Activated naive CD4-positive, alpha-beta T cell treated with anti-CD3 and anti-CD28 coated beads, Interleukin-2, amount 50 U/mL, for 24 hours (primary cell): ENCODE data around the gene GLYR1.

Experiments
- H3K27ac Mint-ChIP-seq: one replicate; pipeline ENCODE4 v1.8.0; 2021; ENCODE audit warnings: mild to moderate bottlenecking, mixed read lengths
- H3K27me3 Mint-ChIP-seq: one replicate; pipeline ENCODE4 v1.8.0; 2021; ENCODE audit warnings: mixed read lengths
- H3K36me3 Mint-ChIP-seq: one replicate; pipeline ENCODE4 v1.8.0; 2021; ENCODE audit warnings: mixed read lengths
- H3K4me1 Mint-ChIP-seq: one replicate; pipeline ENCODE4 v1.8.0; 2021; ENCODE audit warnings: mixed read lengths
- H3K4me3 Mint-ChIP-seq: one replicate; pipeline ENCODE4 v1.8.0; 2021; ENCODE audit warnings: mild to moderate bottlenecking, mixed read lengths
- H3K9me3 Mint-ChIP-seq: one replicate; pipeline ENCODE4 v1.8.0; 2021; ENCODE audit warnings: mixed read lengths

Gene GLYR1

GRCh38 chr16:4866586-4866985 lies 19.5 kb upstream of the GLYR1 start:
- Mint-ChIP-seq H3K9me3 (no peaks in the 10 kb centered on the region), H3K27me3 (no peaks in the 10 kb centered on the region), H3K4me3 (no peak overlapping the region), H3K27ac (no peak overlapping the region), H3K4me1 (peaks cover 33% of the 10 kb centered on the region), H3K36me3 (peaks cover 1% of the 10 kb centered on the region)

GRCh38 chr16:4865231-4865860 lies 18.3 kb upstream of the GLYR1 start:
- H3K9me3 Mint-ChIP-seq = no peaks in the 10 kb centered on the region
- H3K4me1 Mint-ChIP-seq = peaks cover 37% of the 10 kb centered on the region
- H3K36me3 Mint-ChIP-seq = peaks cover 3% of the 10 kb centered on the region
- H3K27ac Mint-ChIP-seq = no peak overlapping the region
- no peak overlapping the region for H3K4me3 Mint-ChIP-seq
- H3K27me3 Mint-ChIP-seq = no peaks in the 10 kb centered on the region

GRCh38 chr16:4864728-4865127 lies 17.6 kb upstream of the GLYR1 start:
- Mint-ChIP-seq H3K27ac (peak overlapping the region; percentile 4), H3K4me1 (peaks cover 37% of the 10 kb centered on the region), H3K36me3 (peaks cover 4% of the 10 kb centered on the region), H3K9me3 (no peaks in the 10 kb centered on the region), H3K27me3 (no peaks in the 10 kb centered on the region), H3K4me3 (no peak overlapping the region)

GRCh38 chr16:4862639-4863038 lies 15.6 kb upstream of the GLYR1 start:
- peaks cover 13% of the 10 kb centered on the region for H3K36me3 Mint-ChIP-seq
- no peaks in the 10 kb centered on the region for H3K9me3 Mint-ChIP-seq
- no peaks in the 10 kb centered on the region for H3K27me3 Mint-ChIP-seq
- no peak overlapping the region for H3K4me3 Mint-ChIP-seq
- peaks cover 37% of the 10 kb centered on the region for H3K4me1 Mint-ChIP-seq
- H3K27ac Mint-ChIP-seq = no peak overlapping the region

- peaks cover 11% of the 10 kb centered on the region for H3K36me3 Mint-ChIP-seq
- H3K4me3 Mint-ChIP-seq = no peak overlapping the region
- no peaks in the 10 kb centered on the region for H3K9me3 Mint-ChIP-seq
- H3K27ac Mint-ChIP-seq = no peak overlapping the region
- peaks cover 27% of the 10 kb centered on the region for H3K4me1 Mint-ChIP-seq
- no peaks in the 10 kb centered on the region for H3K27me3 Mint-ChIP-seq
Measured at GRCh38 chr16:4860727-4861342, 13.7 kb upstream of the GLYR1 start.

GRCh38 chr16:4859900-4860255 lies 12.8 kb upstream of the GLYR1 start:
- Mint-ChIP-seq H3K36me3 (peaks cover 11% of the 10 kb centered on the region), H3K27ac (no peak overlapping the region)

GRCh38 chr16:4859190-4859899 lies 12.3 kb upstream of the GLYR1 start:
- peaks cover 21% of the 10 kb centered on the region for H3K4me1 Mint-ChIP-seq
- no peaks in the 10 kb centered on the region for H3K9me3 Mint-ChIP-seq
- H3K4me3 Mint-ChIP-seq = no peak overlapping the region
- peaks cover 11% of the 10 kb centered on the region for H3K36me3 Mint-ChIP-seq
- no peak overlapping the region for H3K27ac Mint-ChIP-seq
- H3K27me3 Mint-ChIP-seq = no peaks in the 10 kb centered on the region

More at GRCh38 chr16:4859900-4860255, 12.8 kb upstream of the GLYR1 start:
- H3K27me3 Mint-ChIP-seq = no peaks in the 10 kb centered on the region
- no peak overlapping the region for H3K4me3 Mint-ChIP-seq
- H3K4me1 Mint-ChIP-seq = peaks cover 26% of the 10 kb centered on the region
- H3K9me3 Mint-ChIP-seq = no peaks in the 10 kb centered on the region

GRCh38 chr16:4855804-4856203 lies 8.7 kb upstream of the GLYR1 start:
- Mint-ChIP-seq H3K4me1 (peaks cover 19% of the 10 kb centered on the region), H3K27me3 (no peaks in the 10 kb centered on the region), H3K27ac (no peak overlapping the region), H3K9me3 (no peaks in the 10 kb centered on the region), H3K4me3 (no peak overlapping the region), H3K36me3 (peaks cover 14% of the 10 kb centered on the region)

GRCh38 chr16:4855371-4855770 lies 8.3 kb upstream of the GLYR1 start:
- Mint-ChIP-seq H3K9me3 (no peaks in the 10 kb centered on the region), H3K36me3 (peaks cover 14% of the 10 kb centered on the region), H3K27ac (no peak overlapping the region), H3K27me3 (no peaks in the 10 kb centered on the region), H3K4me1 (peaks cover 23% of the 10 kb centered on the region), H3K4me3 (no peak overlapping the region)

GRCh38 chr16:4852221-4852872 lies 5.3 kb upstream of the GLYR1 start:
- peaks cover 47% of the 10 kb centered on the region for H3K4me1 Mint-ChIP-seq
- no peak overlapping the region for H3K27ac Mint-ChIP-seq

GRCh38 chr16:4850211-4850610 lies 3.1 kb upstream of the GLYR1 start:
- Mint-ChIP-seq H3K27ac (no peak overlapping the region), H3K36me3 (peaks cover 11% of the 10 kb centered on the region), H3K4me1 (peaks cover 58% of the 10 kb centered on the region), H3K4me3 (peak overlapping the region; percentile 23), H3K9me3 (no peaks in the 10 kb centered on the region), H3K27me3 (no peaks in the 10 kb centered on the region)

More at GRCh38 chr16:4852221-4852872, 5.3 kb upstream of the GLYR1 start:
- Mint-ChIP-seq H3K36me3 (peaks cover 4% of the 10 kb centered on the region), H3K9me3 (no peaks in the 10 kb centered on the region), H3K4me3 (no peak overlapping the region), H3K27me3 (no peaks in the 10 kb centered on the region)

- Mint-ChIP-seq H3K27ac (peak overlapping the region; percentile 77), H3K4me3 (peak overlapping the region; percentile 95), H3K36me3 (peaks cover 9% of the 10 kb centered on the region), H3K27me3 (no peaks in the 10 kb centered on the region), H3K4me1 (peaks cover 62% of the 10 kb centered on the region), H3K9me3 (no peaks in the 10 kb centered on the region)
Measured at GRCh38 chr16:4847774-4848587, 893 bp upstream of the GLYR1 start.

- peak overlapping the region; percentile 88 for H3K27ac Mint-ChIP-seq
- no peaks in the 10 kb centered on the region for H3K27me3 Mint-ChIP-seq
- H3K4me3 Mint-ChIP-seq = peak overlapping the region; percentile 95
- H3K9me3 Mint-ChIP-seq = no peaks in the 10 kb centered on the region
- peaks cover 9% of the 10 kb centered on the region for H3K36me3 Mint-ChIP-seq
- H3K4me1 Mint-ChIP-seq = peaks cover 51% of the 10 kb centered on the region
Measured at GRCh38 chr16:4846503-4846900, 586 bp downstream of the GLYR1 start.

- Mint-ChIP-seq H3K4me1 (peaks cover 20% of the 10 kb centered on the region), H3K4me3 (no peak overlapping the region), H3K27ac (no peak overlapping the region), H3K36me3 (peaks cover 14% of the 10 kb centered on the region), H3K27me3 (no peaks in the 10 kb centered on the region), H3K9me3 (no peaks in the 10 kb centered on the region)
Measured at GRCh38 chr16:4840984-4841383, 6.1 kb downstream of the GLYR1 start.

GRCh38 chr16:4839942-4840341 lies 7.1 kb downstream of the GLYR1 start:
- no peaks in the 10 kb centered on the region for H3K9me3 Mint-ChIP-seq
- H3K4me1 Mint-ChIP-seq = peaks cover 12% of the 10 kb centered on the region
- peaks cover 9% of the 10 kb centered on the region for H3K36me3 Mint-ChIP-seq
- no peaks in the 10 kb centered on the region for H3K27me3 Mint-ChIP-seq
- no peak overlapping the region for H3K27ac Mint-ChIP-seq
- H3K4me3 Mint-ChIP-seq = no peak overlapping the region
